ACHN (cell line): Measurements from ENCODE around the gene C17orf100.
"Not testable (repeated sequence)": the region's sequence is repeated elsewhere in the genome, so short reads cannot be mapped to it uniquely, and the experiment has no call there.

Experiments used
- DNase-seq: peaks from one replicate; pipeline ENCODE4 v3.0.0-alpha.2; 2015
- in situ Hi-C: cut with HindIII; loops from 2 replicates; pipeline ENCODE4 v1.10.0; 2017; ENCODE audit warnings: low sequenced_read_pairs, low pct_ligation_motif_present, low pct_unique_long_range_greater_than_20kb

C17orf100 gene

GRCh38 chr17:6663200-6663599 lies 11.6 kb downstream of the C17orf100 start:
- DNase-seq, in situ Hi-C loops: not testable (repeated sequence)

GRCh38 chr17:6666077-6666521 lies 14.5 kb downstream of the C17orf100 start:
- peak; percentile 79 for DNase-seq
- in situ Hi-C loops, result no loop called here

GRCh38 chr17:6666557-6666956 lies 15.0 kb downstream of the C17orf100 start:
- in situ Hi-C loops, result no loop called here
- DNase-seq, result no peak

GRCh38 chr17:6667516-6667915 lies 16.0 kb downstream of the C17orf100 start:
- no peak for DNase-seq
- in situ Hi-C loops, result no loop called here

- no peak for DNase-seq
- in situ Hi-C loops, result no loop called here
Measured at GRCh38 chr17:6668219-6668618, 16.7 kb downstream of the C17orf100 start.

GRCh38 chr17:6668727-6669425 lies 17.3 kb downstream of the C17orf100 start:
- in situ Hi-C loops, result no loop called here

GRCh38 chr17:6669479-6670212 lies 18.1 kb downstream of the C17orf100 start:
- no peak for DNase-seq
- in situ Hi-C loops, result no loop called here

More at GRCh38 chr17:6668727-6669425, 17.3 kb downstream of the C17orf100 start:
- DNase-seq, result no peak

GRCh38 chr17:6670571-6670970 lies 19.0 kb downstream of the C17orf100 start:
- DNase-seq, result no peak
- in situ Hi-C loops, result no loop called here

GRCh38 chr17:6670999-6671398 lies 19.4 kb downstream of the C17orf100 start:
- no peak for DNase-seq
- in situ Hi-C loops, result no loop called here

GRCh38 chr17:6671431-6671830 lies 19.9 kb downstream of the C17orf100 start:
- in situ Hi-C loops, result no loop called here
- no peak for DNase-seq

- DNase-seq, result no peak
- in situ Hi-C loops, result no loop called here
Measured at GRCh38 chr17:6674586-6674985, 23.0 kb downstream of the C17orf100 start.

GRCh38 chr17:6675201-6675825 lies 23.8 kb downstream of the C17orf100 start:
- DNase-seq, result no peak
- in situ Hi-C loops, result no loop called here

GRCh38 chr17:6676802-6677157 lies 25.2 kb downstream of the C17orf100 start:
- in situ Hi-C loops, result no loop called here
- no peak for DNase-seq

GRCh38 chr17:6677158-6677831 lies 25.7 kb downstream of the C17orf100 start:
- in situ Hi-C loops, result no loop called here
- no peak for DNase-seq

GRCh38 chr17:6677946-6678345 lies 26.4 kb downstream of the C17orf100 start:
- DNase-seq, result no peak
- in situ Hi-C loops, result no loop called here

- in situ Hi-C loops, result no loop called here
- DNase-seq, result no peak
Measured at GRCh38 chr17:6679241-6679640, 27.7 kb downstream of the C17orf100 start.

GRCh38 chr17:6681176-6681575 lies 29.6 kb downstream of the C17orf100 start:
- no peak for DNase-seq
- in situ Hi-C loops, result no loop called here

GRCh38 chr17:6681671-6682070 lies 30.1 kb downstream of the C17orf100 start:
- no peak for DNase-seq
- in situ Hi-C loops, result no loop called here

- in situ Hi-C loops, result no loop called here
- no peak for DNase-seq
Measured at GRCh38 chr17:6682339-6682738, 30.8 kb downstream of the C17orf100 start.
